ENCODE measurements around the gene MLXIP.
"Not testable (repeated sequence)": the region's sequence is repeated elsewhere in the genome, so short reads cannot be mapped to it uniquely, and the experiment has no call there.

MLXIP gene

DNA sequence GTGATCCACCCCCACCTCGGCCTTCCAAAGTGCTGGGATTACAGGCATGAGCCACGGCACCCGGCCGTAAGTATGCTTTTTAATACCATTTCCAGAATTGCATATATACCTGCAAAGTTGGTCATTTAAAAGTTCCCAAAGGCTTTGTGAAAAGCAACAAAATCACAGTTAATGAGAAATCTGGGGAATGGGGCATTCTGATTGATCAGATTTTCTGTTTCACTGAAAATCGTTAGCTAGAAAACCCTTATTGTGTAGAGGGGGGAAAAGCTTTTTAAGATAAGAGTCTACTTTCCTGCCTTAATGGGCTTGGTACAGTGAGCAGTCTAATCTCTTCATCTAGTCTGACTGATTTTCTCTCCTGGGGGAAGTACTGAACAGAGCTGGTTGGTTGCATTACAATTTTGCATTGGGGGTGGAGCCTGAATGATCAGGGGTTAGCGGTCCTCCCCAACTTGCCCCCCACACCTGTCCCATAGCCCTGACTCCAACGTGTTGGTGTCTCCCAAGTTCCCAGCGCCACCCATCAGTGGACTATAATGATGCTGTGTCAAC is 71.6 kb downstream of the MLXIP start:
- DNase-seq = no peak

DNA sequence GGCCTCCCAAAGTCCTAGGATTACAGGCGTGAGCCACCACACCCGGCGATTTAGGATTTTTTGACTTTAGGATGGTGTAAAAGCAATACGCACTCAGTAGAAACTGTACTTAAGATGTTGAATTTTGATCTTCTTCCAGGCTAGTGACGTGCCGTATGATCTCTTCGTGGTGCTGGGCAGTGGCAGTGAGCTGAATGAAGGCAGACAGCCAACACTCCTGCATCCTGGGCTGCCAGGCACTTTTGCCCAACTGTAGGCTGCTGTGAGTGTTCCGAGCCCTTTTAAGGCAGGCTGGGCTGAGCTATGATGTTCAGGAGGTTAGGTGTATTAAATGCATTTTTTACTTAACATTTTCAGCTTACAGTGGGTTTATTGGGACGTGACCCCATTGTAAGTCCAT is 74.2 kb downstream of the MLXIP start:
- DNase-seq = no peak

DNA sequence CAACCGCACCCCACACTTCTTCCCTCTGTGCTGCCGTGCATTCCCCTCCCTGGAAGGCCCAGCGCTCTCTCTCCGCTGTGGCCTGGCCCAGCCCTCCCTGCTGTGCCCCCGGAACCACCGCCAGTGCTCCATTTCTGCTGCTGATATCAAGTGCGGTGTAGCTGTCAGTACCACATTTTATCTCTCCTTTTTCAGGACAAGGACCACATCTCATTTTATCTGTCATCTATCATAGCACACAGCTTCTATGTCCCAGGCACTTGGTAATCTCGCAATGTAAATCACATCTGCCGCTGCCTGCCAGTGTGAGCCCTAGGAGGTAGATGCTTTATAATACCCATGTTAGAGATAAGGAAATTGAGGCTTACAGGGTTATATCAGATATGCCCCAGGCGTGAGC is 77.1 kb downstream of the MLXIP start:
- no peak for DNase-seq

DNA sequence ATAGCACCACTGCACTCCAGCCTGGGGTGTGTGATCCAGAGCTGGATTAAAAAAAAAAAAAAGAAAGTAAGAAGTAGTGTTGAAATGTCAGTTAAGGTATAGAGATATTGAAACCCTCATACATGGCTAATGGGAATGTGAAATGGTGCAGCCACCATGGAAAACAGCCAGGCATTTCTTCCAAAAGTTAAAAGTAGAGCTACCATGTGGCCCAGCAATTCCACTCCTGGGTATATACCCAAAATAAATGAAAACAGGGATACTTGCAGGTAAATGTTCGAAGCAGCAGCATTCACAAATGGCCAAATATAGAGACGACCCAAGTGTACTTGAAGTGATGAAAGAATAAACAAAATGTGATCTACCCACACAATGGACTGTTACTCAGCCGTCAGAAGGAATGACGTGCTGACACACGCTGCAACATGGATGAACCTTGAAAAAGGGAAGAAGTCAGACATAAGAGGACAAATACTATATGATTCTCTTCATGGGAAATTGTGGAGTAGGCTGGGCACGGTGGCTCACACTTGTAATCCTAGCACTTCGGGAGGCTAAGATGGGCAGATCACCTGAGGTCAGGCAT is 80.2 kb downstream of the MLXIP start:
- DNase-seq = no peak

DNA sequence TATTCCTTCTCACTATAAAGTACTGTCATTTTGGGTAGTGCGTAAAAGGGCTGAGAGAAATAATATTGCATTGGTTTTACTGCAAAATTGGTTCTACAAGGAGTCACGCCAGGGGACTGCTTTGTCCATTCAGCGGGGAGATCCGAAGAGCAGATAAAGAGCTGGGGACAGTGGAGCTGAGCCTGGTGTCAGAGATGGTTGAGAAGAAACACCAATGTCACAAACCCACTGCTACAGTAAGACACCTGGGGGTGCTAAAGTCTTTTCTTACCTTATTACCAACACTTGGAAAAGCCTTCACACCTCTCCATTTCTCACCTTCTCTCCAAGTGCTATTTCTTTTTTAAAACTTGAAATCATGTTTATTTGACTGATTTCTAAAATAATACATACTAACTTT is 81.3 kb downstream of the MLXIP start:
- no peak for DNase-seq

DNA sequence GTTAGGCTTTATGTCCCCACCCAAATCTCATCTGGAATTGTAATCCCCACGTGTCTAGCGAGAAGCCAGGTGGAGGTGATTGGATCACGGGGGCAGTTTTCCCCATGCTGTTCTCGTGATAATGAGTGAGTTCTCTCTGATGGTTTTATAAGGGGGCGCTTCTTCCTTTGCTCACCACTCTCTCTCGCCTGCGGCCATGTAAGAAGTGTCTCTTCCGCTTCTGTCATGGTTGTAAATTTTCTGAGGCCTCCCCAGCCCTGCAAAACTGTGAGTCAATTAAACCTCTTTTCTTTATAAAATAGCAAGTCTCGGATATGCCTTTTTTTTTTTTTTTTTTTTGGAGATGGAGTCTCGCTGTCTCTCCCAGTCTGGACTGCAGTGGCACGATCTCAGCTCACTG is 82.2 kb downstream of the MLXIP start:
- no peak for DNase-seq

DNA sequence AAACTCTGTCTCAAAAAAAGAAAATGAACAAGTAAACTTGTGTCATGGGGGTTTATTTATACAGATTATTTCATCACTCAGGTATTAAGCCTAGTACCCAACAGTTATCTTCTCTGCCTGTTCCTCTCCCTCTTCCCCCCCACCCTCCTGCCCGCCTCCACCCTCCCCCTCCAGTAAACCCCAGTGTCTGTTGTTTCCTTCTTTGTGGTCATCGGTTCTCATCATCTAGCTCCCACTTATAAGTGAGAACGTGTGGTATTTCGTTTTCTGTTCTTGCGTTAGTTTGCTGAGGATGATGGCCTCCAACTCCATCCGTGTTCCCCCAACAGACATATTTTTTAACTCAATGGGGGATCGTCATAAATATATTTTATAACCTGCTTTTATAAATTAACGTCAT is 83.1 kb downstream of the MLXIP start:
- DNase-seq = no peak

DNA sequence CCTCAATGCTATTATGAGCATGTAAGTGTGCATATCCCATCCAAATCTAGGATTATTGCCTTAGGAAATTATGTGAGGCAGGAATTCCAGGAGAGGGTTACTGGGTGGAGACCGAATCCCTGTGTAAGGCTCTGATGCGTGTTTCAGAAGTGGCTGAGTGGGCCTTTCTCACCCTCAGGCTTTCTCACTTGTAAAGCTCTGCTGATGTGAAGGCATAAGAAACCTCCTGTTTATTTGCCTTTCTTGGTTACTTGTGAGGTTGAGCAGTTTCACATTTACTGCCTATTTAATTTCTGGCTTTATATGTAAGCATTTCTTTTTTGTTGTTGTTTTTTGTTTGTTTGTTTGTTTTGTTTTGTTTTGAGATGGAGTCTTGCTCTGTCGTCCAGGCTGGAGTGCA is 84.4 kb downstream of the MLXIP start:
- DNase-seq = no peak

DNA sequence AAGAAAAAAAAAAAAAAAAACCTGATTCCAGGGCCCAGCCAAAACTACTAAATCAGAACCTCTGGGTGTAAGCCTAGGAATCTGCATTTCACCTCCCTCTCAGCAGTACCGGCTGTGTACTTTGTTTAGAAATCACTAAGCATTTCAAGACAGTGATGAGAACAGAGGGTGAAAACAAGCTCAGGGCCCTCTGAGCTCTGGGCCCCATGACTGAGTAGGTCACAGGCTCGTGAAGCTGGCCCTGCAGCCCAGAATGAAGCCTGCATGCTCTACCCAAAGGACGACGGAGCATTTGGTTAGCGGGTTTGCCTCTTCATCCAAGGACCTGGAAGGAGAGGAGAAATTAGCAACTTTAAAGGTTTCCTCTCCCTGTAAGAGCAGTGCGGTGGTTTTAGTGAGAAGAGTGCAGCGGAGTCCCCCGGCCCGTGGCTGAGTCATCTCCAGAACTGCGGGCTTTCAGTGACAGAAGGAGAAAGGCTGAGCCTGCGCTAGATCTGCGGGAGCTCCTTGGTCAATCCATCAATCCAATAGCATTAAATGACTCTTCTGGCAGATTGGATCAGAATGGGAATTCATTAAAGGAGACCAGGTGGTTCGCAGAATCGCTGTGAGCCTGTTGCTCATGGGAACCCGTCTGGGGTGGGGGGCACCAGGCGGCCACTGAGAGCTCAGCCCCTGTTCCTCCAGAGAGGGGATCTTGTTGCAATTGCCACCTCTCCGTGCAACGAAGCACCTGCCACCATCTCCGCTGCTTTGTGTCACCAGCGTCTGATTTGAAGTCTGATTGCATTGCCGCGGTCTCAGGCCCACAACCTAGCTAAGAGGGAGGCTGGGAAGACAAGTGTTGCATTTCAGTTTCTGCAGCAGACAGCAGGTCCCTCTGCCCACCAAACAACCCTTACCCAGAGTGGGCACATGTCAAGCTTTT is 88.1 kb downstream of the MLXIP start:
- peak; percentile 83 for DNase-seq

DNA sequence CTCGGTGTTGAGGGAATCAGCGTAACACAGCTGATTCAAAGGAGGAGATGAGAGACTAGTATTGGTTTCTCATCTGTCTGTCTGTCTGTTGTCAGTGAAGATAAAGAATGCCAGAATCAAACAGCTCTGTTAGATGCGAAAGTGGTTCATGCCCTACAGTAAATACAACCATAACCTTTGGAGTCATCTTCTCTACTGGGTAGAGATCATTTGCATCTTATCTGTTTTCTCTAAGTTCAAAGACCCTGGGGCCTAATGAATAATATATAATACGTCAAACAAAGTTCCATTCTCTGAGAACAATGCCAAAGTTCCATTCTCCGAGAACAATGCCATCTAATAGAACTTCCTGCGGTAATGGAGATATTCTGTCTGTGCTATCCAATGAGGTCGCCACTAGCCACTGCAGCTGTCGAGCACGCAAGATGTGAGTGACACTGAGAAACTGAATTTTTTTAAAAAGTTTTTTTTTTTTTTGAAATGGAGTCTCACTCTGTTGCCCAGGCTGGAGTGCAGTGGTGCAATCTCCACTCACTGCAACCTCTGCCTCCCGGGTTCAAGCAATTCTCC is 88.9 kb downstream of the MLXIP start:
- DNase-seq = no peak

DNA sequence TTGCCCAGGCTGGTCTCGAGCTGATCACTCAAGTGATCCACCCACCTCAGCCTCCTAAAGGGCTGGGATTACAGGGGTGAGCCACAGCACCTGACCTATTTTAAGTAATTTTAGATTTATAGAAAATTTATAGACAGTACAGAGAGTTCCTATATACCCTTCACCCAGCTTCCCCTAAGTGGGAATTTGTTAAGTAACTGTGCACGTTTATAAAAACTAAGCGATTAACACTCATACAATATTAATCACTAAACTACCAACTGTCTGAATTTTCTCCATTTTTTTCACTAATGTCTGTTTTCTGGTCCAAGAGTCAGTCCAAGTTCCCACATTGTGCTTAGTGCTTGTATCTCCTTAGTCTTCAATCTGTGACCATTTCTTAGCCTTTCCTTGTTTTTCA is 89.9 kb downstream of the MLXIP start:
- DNase-seq = no peak

DNA sequence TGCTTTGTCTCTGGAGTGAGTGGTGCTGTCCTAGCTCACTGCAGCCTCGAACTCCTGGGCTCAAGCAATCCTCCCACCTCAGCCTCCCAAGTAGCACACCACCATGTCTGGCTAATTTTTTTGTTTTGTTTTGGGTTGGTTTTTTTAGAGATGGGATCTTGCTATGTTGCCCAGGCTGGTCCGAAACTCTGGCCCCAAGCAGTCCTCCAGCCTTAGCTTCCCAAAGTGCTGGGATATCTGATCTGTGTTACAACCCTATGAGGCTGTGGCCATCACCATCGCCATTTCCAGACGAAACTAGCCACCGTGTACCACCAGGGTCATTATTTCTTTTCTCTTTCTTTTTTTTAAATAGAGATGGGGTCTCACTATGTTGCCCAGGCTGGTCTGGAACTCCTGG is 92.8 kb downstream of the MLXIP start:
- no peak for DNase-seq

DNA sequence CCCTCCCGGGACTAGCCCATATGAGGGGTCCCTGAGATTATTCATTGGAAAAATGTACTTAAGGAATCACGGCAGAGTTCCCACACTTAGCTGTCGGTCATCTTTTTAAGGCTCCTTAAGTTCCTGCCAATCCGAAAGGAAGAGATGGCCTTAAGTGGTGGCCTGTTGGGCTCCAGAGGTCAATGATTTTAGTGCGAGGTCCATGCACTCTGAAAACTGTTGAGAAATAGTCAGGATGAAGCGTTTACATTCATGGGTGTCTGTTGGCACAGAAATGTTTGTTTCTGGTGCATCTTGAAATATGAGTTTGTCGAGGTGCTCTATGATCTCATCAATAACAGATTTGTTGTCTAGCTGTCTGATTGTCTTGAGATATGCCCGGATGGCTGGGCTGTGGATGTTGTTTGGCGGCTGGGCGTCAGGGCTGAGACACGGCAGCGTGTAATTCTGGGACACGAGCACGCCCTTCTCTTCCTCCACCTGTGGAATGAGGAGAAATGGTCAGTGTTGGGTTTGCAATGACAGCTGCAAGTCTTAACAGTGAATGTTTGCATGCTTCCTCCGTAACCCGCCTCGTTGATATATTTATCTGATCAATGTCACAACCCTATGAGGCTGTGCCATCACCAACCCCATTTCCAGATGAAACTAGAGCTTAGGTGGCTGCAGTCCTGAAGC is 93.8 kb downstream of the MLXIP start:
- no peak for DNase-seq

DNA sequence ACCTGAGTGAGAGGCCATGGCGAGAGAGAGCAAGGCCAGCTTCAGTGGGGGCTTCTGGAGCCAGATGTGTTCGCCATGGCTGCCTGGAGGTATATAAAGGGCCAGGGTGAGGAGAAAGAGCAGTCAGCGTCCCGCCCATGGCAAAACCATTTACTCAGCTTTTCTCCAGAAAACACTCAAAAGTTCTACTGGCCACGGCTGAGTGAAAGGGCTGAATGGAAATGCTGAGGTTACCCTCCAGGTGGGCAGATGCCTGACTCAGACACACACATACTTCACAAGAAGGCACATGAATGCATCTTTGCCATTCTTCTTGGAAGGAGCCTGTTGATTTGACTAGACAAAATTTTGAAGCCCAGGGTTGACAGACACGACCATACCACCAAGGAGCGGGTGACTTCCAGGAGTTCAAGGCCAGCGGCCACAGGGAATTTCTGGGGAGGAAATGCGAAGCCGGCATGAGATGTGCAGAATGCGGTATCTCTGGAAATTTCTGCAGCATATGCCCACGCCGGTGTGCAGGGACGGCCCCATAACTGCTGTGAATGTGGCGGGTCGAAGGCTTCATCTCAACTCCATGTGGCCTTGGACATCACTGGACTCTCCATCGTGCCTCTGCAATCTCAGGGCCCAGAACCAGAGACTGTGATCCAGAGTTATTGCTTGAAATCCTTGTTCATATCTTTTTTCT is 95.7 kb downstream of the MLXIP start, which contains the start of gene IL31:
Gene IL31 (minus strand): TSS at position 67 of the 691 bp plus-strand sequence. CDS start 49 bp downstream, at position 18.
- DNase-seq = peak; percentile 69

DNA sequence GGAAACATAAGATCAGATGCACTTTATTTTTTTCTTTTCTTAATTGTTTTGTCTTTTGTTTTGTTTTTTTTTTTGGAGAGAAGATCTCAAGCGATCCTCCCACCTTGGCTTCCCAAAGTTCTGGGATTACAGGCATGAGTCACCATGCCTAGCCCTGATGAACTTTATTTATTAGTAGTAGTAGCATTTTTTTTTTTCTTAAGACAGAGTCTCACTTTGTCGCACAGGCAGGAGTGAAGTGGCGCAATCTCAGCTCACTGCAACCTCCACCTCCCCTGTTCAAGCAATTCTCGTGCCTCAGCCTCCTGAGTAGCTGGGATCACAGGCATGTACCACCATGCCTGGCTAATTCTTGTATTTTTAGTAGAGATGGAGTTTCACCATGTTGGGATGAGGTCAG is 97.9 kb downstream of the MLXIP start:
- DNase-seq = not testable (repeated sequence)

DNA sequence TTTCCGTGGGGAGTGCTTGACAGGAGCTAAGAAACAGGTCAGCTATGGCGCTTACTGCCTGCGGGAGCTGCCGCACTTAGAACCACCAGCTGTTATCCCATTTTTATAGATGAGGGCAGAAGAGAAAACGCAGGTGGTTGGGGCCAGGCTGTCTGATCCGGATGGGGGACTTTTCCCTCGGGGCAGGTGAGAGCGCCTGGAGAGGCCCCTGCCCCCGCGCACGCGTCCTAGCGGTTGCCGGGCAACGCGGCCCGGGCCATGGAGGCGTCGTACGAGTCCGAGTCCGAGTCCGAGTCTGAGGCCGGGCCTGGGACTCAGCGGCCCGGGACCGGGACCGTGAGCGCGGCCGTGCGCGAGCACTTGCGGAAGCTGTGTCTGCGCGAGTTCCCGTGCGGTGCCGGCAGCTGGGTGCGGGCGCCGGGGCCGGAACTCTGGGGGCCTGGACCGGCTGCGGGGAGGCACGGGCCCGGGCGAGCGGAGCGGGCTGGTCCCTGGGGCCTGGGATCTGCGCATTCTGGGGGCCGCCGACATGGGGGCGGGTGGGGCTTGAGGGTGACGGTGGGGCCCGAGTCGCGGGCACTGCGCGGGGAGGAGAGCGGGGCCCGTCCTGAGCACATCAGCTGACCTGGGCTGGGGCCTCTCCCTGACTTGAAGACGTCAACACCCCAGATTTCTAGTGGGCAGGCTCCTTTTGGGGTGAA is 104.5 kb downstream of the MLXIP start, which contains the start of gene LRRC43:
Gene LRRC43 (plus strand): TSS at position 237 of the 701 bp plus-strand sequence. CDS start 22 bp downstream, at position 259.
- peak; percentile 49 for DNase-seq

DNA sequence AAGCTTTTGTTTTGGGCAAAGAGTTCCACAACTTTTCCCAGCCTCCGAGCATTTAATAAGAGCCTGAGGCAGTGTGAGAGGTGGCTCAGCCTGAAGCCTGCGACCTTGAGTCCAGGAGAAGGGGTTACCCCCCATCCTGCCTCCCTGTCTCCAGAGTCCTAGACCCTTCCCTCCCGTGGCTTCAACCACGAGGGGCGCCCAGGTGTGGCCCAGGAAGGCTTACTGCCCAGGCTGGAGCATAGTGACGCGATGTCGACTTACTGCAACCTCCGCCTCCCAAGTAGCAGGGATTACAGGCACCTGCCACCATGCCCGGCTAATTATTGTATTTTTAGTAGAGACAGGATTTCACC is 105.0 kb downstream of the MLXIP start:
- DNase-seq = no peak

DNA sequence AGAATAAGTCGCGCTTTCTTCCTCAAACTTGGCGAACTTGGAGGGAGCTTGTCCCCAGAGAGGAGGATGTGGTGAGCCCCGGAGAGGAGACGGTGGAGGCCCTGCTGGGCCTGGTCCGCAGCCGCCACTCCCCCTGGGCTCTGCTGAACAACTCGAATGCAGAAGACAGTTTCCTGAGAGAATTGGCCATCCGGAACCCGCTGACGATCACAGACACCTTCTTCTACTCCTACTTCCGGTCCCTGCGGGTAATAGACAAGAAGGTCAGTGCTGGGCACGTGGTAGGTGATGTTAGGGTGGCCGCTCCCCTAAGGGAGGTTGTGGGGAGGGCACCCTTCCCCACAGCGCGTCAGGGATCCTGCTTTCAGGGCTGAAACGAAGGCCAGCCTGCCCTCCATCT is 106.0 kb downstream of the MLXIP start:
- no peak for DNase-seq

DNA sequence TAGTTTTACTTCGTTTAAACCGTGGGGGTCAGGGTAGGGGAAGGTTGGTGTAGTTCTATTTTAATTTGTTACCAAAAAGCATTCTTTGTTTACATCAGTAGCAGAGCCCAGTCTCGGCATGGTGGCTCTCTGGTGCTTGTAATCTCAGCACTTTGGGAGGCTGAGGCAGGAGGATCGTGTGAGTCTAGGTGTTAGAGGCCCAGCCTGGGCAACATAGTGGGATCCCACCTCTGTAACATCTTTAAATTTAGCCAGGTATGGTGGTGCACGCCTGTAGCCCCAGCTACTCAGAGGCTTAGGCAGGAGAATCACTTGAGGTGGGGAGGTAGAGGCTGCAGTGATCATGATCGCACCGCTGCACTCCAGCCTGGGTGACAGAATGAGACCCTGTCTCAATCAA is 106.5 kb downstream of the MLXIP start:
- DNase-seq = no peak

DNA sequence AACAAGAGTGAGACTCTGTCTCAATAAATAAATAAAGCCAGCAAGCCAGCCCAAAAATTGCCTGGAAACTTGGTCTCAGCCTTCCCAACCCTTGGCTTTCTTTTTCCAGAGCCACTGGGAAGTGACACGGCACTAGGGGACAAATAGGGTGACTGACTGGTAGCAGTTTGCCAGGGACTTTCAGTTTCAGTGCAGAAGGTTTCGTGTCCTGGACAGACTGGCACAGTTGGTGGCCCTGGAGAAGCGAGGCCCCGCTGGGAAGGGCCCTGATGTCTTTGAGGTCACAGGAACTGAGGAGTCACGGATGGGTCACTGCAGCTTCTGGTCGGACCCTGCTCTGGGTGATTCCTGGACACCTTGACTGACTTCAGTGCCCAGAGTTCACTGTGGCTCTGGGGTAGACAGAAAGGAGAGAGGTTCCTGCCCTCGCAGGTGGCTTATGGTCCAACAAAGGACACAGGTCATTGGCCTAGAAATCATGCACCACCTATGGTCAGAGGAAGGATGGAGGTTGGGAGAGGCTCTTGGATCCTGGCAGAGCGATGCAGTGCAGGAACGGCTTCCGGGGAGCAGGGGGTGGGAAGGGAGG is 107.0 kb downstream of the MLXIP start:
- no peak for DNase-seq

DNA sequence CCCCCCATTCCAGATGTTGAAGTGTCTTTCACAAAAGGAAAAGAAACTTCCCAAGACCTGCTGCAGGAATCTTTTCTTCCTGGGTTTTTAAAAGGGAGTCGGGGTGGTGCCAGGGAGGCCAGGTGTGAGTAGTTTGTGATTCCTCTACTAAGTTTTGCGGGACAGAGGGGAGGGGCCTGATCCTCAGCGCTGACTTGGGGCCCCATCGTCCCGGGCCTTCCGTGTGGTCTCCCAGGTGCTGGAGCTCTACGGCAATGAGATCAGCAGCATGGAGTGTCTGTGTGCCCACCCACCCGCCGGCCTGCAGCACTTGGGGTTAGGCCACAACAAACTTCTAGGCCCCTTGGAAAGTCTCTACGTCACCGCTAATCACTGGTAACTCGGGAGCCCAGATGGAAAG is 108.9 kb downstream of the MLXIP start:
- DNase-seq = no peak
